Keratinocyte (primary cell): ENCODE results near the gene RASGEF1C. TPM values are rescaled to one million over a fixed set of nuclear protein-coding genes. Genes with fewer than 3 reads are reported as not detected.

Experiments used
- DNase-seq: peaks from one replicate; pipeline ENCODE4 v3.0.0-alpha.2; 2011; ENCODE audit warnings: low read depth, missing footprints, low spot score
- FAIRE-seq: peaks from 2 replicates; lab custom pipeline; 2011; peaks lifted over from hg19 to GRCh38; lab: Jason Lieb, UNC
- H2AFZ ChIP-seq: 2 replicates; pipeline ENCODE4 v1.6.0; 2012; ENCODE audit warnings: low read length, control low read depth, inconsistent platforms; ENCODE audit not compliant: control insufficient read depth
- H3K27ac ChIP-seq: 2 replicates; pipeline ENCODE4 v1.5.1; 2011; ENCODE audit warnings: low read length; ENCODE audit not compliant: control insufficient read depth, insufficient read depth
- H3K27me3 ChIP-seq: 3 replicates; pipeline ENCODE4 v1.6.0; 2011; ENCODE audit warnings: low read length; ENCODE audit not compliant: control insufficient read depth, insufficient read depth; ENCODE audit errors: extremely low read depth
- H3K36me3 ChIP-seq, 2 experiments: 2 replicates in 1 of 2; 3 replicates in 1 of 2; pipeline ENCODE4 v1.5.1; 2011; ENCODE audit warnings: low read length in 2 of 2, mild to moderate bottlenecking in 1 of 2; ENCODE audit not compliant: control insufficient read depth in 2 of 2, insufficient read depth in 2 of 2; ENCODE audit errors: extremely low read depth in 1 of 2
- H3K4me1 ChIP-seq: 3 replicates; pipeline ENCODE4 v1.5.1; 2011; ENCODE audit warnings: low read length; ENCODE audit not compliant: control insufficient read depth, insufficient read depth; ENCODE audit errors: extremely low read depth
- H3K4me2 ChIP-seq: 3 replicates; pipeline ENCODE4 v1.6.0; 2011; ENCODE audit warnings: low read depth, low read length; ENCODE audit not compliant: control insufficient read depth, insufficient read depth; ENCODE audit errors: extremely low read depth
- H3K4me3 ChIP-seq, 3 experiments: fragments of 200-600 bp in 1 of 3; sonication (generic) in 1 of 3; 2 replicates in 2 of 3; 3 replicates in 1 of 3; pipeline ENCODE4 v1.5.1; 2011 to 2016; ENCODE audit warnings: low read length in 3 of 3, mild to moderate bottlenecking in 3 of 3, control low read depth in 2 of 3, inconsistent platforms in 1 of 3, low read depth in 1 of 3, mixed read lengths in 1 of 3, mixed run types in 1 of 3, moderate library complexity in 1 of 3; ENCODE audit not compliant: control insufficient read depth in 2 of 3, insufficient read depth in 2 of 3; ENCODE audit errors: extremely low read depth in 1 of 3
- H3K79me2 ChIP-seq: 2 replicates; pipeline ENCODE4 v1.6.0; 2012; ENCODE audit warnings: low read length; ENCODE audit not compliant: control insufficient read depth, insufficient read depth
- H3K9ac ChIP-seq: 3 replicates; pipeline ENCODE4 v1.6.0; 2011; ENCODE audit warnings: low read length; ENCODE audit not compliant: control insufficient read depth, insufficient read depth; ENCODE audit errors: extremely low read depth
- H3K9me1 ChIP-seq: 3 replicates; pipeline ENCODE4 v1.6.0; 2011; ENCODE audit warnings: low read length; ENCODE audit not compliant: control insufficient read depth, insufficient read depth; ENCODE audit errors: extremely low read depth
- H3K9me3 ChIP-seq: 2 replicates; pipeline ENCODE4 v1.5.1; 2012; ENCODE audit warnings: low read depth, low read length; ENCODE audit not compliant: control insufficient read depth
- H4K20me1 ChIP-seq: 3 replicates; pipeline ENCODE4 v1.6.0; 2011; ENCODE audit warnings: low read length; ENCODE audit not compliant: control insufficient read depth, insufficient read depth; ENCODE audit errors: extremely low read depth
- CTCF ChIP-seq, 3 experiments: IDR thresholded peaks in 1 of 3; conservative IDR thresholded peaks in 1 of 3; optimal IDR thresholded peaks in 1 of 3; 2 replicates in 2 of 3; 3 replicates in 1 of 3; pipeline versions ENCODE3 to v1.5.1; 2011; ENCODE audit warnings: low read length in 3 of 3, mild to moderate bottlenecking in 3 of 3, moderate library complexity in 2 of 3, control low read depth in 1 of 3, inconsistent platforms in 1 of 3; ENCODE audit not compliant: insufficient read depth in 2 of 3; ENCODE audit errors: extremely low read depth in 1 of 3
- EZH2 ChIP-seq: IDR thresholded peaks from one replicate; pipeline ENCODE4 v1.6.1; 2012; ENCODE audit warnings: inconsistent platforms, mild to moderate bottlenecking, low read length, moderate library complexity
- dilution Hi-C: fragments of 300-500 bp; cut with MboI; formaldehyde crosslinking; loops from one replicate; pipeline ENCODE4 v1.7.0; 2020; ENCODE audit warnings: low sequenced_read_pairs; ENCODE audit not compliant: extremely low pct_ligation_motif_present
- polyA plus RNA-seq, 5 experiments: library from polyadenylated mRNA; depleted of rRNA in 3 of 5; stranded (reverse) in 3 of 5; stranded (forward) in 1 of 5; unstranded in 1 of 5; fragments of >200 nt; gene quantifications; 1 replicate in 1 of 5; 2 replicates in 3 of 5; 3 replicates in 1 of 5; pipeline versions ENCODE4 v1.2.1 to v1.2.3, GENCODE V29; 2011 to 2012; ENCODE audit warnings: missing spikeins in 2 of 5, low read depth in 1 of 5, low replicate concordance in 1 of 5

The RASGEF1C gene
- polyA plus RNA-seq, 1 donor (not counting 4 experiments of a cell fraction or from before 2014, with no cell fraction given) = not detected

DNA sequence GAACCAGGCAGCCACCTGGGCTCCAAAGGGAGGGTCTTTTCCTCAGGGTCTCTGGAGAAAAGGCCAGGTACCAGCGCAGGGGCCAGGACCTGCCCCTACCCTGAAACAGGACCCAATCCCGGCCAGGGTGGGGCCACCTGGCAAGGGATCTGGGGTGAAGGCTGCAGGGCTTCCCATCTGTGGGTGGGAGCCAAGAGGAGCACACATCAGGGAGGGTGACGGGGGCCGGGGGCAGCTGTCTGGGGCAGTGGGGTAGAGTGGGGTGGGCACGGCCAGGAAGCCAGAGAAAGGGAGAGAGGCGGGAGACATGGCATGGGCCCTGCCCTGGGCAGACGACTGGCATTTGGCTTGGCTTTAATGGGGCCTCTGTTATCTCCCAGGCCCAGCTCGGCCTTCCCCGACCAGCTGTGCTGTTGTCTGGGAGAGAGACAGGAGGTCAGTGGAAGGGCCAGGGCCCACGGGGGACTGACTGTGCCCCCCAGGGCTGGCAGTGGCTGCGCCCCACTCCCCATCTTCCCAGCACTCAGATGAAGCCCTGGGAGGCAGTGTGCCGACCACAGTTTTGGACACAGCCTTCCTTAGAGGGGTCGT is 80.2 kb downstream of the RASGEF1C start:
- no peak overlapping the region for H3K4me2 ChIP-seq
- H3K9ac ChIP-seq = no peak overlapping the region
- H3K9me1 ChIP-seq = no peaks in the 10 kb centered on the region
- no peak overlapping the region for H3K27ac ChIP-seq
- H2AFZ ChIP-seq = no peak overlapping the region
- dilution Hi-C loops = no loop called here
- no peak for FAIRE-seq
- H4K20me1 ChIP-seq = no peaks in the 10 kb centered on the region
- no peaks in the 10 kb centered on the region for H3K79me2 ChIP-seq
- DNase-seq = no peak
- no peaks in the 10 kb centered on the region for H3K9me3 ChIP-seq
- H3K36me3 ChIP-seq = no peaks in the 10 kb centered on the region
- H3K27me3 ChIP-seq = no peaks in the 10 kb centered on the region
- TF ChIP-seq EZH2 = no peak
- TF ChIP-seq CTCF (optimal IDR thresholded peaks at IDR 0.05 in 1 of 3, IDR thresholded peaks at IDR 0.05 in 1 of 3, conservative IDR thresholded peaks at IDR 0.05 in 1 of 3; ENCODE audit: extremely low read depth in 1 of 3, insufficient read depth in 2 of 3, low read length in 3 of 3) = no peak
- H3K4me1 ChIP-seq = no peaks in the 10 kb centered on the region
- no peak overlapping the region for H3K4me3 ChIP-seq

DNA sequence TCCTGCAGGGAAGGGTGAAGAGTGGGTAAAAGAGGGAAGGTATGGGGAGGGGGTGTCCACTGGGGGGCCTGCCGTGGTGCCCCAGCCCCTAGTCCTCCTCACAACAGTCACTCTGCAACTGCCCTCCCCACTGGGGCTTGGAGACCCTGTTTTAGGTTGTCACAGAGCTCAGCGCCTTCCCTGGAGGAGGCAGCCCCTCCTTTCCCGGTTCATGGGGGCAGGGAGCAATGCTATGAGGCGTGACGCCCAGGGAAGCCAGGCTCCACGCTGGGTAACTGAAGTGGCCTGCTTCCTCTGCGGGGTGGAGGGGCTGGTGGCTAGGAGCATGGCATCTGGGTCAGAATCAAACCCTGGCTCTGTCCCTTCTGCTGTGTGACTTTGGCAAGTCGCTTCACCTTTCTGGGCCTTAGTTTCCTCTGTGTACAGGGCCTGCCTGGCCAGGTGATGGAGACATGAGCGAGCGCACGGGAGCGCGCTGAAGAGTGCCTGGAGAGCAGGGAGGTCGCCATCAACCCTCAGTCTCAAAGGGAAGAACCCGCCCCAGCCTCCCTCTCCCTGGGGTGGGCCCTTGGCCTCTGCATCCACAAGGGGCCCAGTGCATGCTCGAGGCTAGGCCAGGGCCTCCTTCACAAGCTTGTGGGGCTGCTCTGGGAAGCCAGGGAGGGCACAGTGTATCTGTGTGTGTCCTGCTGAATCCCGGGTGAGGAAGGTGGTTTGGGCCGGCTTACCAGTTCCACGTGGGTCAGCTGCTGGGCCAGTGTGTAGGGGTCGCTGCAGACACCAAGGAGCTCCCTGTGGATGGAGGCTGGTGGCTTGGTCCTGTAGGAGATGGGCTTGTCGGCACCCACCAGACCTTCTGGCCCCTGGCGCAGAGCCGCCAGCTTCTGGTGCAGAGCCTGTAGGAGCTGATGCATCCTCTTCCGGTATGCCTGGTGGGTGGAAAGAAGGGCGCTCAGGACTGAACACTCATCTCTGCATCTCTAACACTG is 81.0 kb downstream of the RASGEF1C start:
- no peak for TF ChIP-seq EZH2
- TF ChIP-seq CTCF (optimal IDR thresholded peaks at IDR 0.05 in 1 of 3, IDR thresholded peaks at IDR 0.05 in 1 of 3, conservative IDR thresholded peaks at IDR 0.05 in 1 of 3; ENCODE audit: extremely low read depth in 1 of 3, insufficient read depth in 2 of 3, low read length in 3 of 3) = no peak
- Histone ChIP-seq H3K4me2 (no peak overlapping the region), H3K9me1 (no peaks in the 10 kb centered on the region), H3K4me3 (no peak overlapping the region), H3K9ac (no peak overlapping the region), H3K79me2 (no peaks in the 10 kb centered on the region), H3K36me3 (no peaks in the 10 kb centered on the region), H3K27me3 (no peaks in the 10 kb centered on the region), H3K27ac (no peak overlapping the region), H2AFZ (no peak overlapping the region), H3K4me1 (no peaks in the 10 kb centered on the region), H3K9me3 (no peaks in the 10 kb centered on the region), H4K20me1 (no peaks in the 10 kb centered on the region)
- FAIRE-seq = no peak
- DNase-seq = no peak
- dilution Hi-C loops = no loop called here
